IMR-90 (cell line): Measurements from ENCODE around the gene ATRAID. TPM values are rescaled to one million over a fixed set of nuclear protein-coding genes. Genes with fewer than 3 reads are reported as not detected.

Experiments
- BHLHE40 ChIP-seq: fragments of 150-350 bp; IDR thresholded peaks from 2 replicates; pipeline ENCODE4 v1.6.1; 2016; ENCODE audit warnings: mild to moderate bottlenecking, low read depth, low read length
- CHD1 ChIP-seq: IDR thresholded peaks from 2 replicates; pipeline ENCODE4 v1.6.1; 2012; ENCODE audit warnings: low read depth, low read length, improper control_type of control experiment
- FOS ChIP-seq: fragments of 150-350 bp; IDR thresholded peaks from 2 replicates; pipeline ENCODE4 v1.6.1; 2016; ENCODE audit warnings: low read depth, low read length
- MAFK ChIP-seq: IDR thresholded peaks from 2 replicates; pipeline ENCODE4 v1.6.1; 2012; ENCODE audit warnings: low read depth, low read length, improper control_type of control experiment
- RFX5 ChIP-seq: IDR thresholded peaks from 2 replicates; pipeline ENCODE4 v1.8.0; 2012; ENCODE audit warnings: low read depth, mild to moderate bottlenecking, low read length, moderate library complexity
- polyA plus RNA-seq, 3 experiments: library from polyadenylated mRNA; depleted of rRNA; stranded (reverse); fragments of >200 nt; gene quantifications; 2 replicates each; pipeline ENCODE4 v1.2.3, GENCODE V29; 2012; ENCODE audit warnings: low replicate concordance in 1 of 3
- total RNA-seq: library from RNA; depleted of rRNA; stranded (reverse); fragments of >200 nt; gene quantifications from 2 replicates; pipeline ENCODE4 v1.2.3, GENCODE V29; 2012

ATRAID gene
- total and polyA plus RNA-seq, 2 of the 4 experiments (the other 2 are of a cell fraction), result 138 to 173 TPM

DNA sequence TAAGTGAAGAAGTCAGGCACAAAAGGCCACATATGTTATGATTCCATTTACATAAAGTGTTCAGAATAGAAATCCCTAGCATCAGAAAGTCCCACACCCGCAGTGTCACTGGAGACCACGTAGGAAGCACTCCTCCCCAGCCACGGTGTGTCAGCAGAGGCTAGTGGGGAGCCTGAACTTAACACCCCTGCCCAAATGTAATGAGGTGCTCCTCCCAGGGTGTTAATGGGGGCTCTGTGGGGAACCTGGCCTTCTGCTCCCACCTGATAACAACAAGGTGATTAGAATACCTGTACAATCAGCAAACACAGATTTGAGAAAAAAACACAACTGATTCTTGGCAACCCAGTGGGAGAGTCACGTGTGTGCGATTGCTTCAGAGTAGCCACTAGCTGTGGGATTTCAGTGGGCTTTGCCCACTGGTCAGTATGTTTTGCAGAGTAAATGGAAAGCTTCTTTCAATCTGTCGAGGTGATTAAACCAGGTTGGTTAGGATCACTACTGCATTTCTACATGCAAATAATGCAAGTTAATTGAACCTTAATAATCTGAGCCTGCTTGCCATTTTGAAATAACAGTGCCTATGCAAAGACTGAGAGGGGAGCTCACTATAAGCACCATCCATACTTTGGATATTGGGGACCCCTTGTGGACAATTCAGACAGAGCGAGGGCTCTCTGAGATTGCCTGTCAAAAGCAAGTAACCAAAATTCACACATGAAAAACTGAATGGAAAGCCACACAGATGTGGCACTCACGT is 20.6 kb upstream of the ATRAID start (continued):
- TF ChIP-seq MAFK (no peak), FOS (no peak), CHD1 (no peak), RFX5 (no peak), BHLHE40 (no peak)
